Measurements from ENCODE around the gene ODF4.

- TF ChIP-seq CTCF (IDR thresholded peaks at IDR 0.05) (no peak), EP300 (IDR thresholded peaks at IDR 0.05) (no peak)
Observed at GRCh38 chr17:8324923-8325322, 14.7 kb upstream of the ODF4 start.
